OCI-LY1 (cell line): Measurements from ENCODE around the gene ASTL.

Source experiments
- EZH2 ChIP-seq: fragments of 200-600 bp; sonication (generic), shearing (Covaris generic); IDR thresholded peaks from 2 replicates; pipeline ENCODE4 v1.8.0; 2017; ENCODE audit warnings: borderline replicate concordance, mixed run types, mild to moderate bottlenecking, antibody characterized with exemption, low read length, moderate library complexity, mixed read lengths
- TF ChIP-seq, protein P1 (sequence below): fragments of 200-600 bp; sonication (generic), shearing (Covaris generic); IDR thresholded peaks from 2 replicates; pipeline ENCODE4 v1.5.1; 2017; ENCODE audit warnings: mild to moderate bottlenecking, antibody characterized with exemption, low read length, moderate library complexity, mixed read lengths

DNA sequence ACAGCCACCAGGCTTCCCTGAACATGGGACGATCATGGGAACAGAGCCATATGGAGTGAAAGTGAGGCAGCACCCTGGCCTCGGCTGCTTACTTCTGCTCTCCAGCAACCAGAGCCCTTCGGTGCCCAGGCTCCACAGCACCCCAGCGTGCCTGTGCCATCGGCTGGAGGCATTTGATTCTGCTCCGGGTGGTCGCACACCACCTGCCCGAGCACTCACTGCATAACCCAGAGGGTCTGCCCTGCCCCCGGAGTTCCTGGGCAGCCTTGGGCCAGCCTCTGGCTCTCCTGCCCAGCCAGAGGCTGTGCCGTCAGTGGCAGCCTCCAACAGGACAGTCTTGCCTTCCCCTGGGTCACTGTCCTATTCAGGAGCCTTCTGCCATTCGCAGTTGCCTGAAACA is 3.9 kb downstream of the ASTL start:
- TF ChIP-seq, protein P1, sequence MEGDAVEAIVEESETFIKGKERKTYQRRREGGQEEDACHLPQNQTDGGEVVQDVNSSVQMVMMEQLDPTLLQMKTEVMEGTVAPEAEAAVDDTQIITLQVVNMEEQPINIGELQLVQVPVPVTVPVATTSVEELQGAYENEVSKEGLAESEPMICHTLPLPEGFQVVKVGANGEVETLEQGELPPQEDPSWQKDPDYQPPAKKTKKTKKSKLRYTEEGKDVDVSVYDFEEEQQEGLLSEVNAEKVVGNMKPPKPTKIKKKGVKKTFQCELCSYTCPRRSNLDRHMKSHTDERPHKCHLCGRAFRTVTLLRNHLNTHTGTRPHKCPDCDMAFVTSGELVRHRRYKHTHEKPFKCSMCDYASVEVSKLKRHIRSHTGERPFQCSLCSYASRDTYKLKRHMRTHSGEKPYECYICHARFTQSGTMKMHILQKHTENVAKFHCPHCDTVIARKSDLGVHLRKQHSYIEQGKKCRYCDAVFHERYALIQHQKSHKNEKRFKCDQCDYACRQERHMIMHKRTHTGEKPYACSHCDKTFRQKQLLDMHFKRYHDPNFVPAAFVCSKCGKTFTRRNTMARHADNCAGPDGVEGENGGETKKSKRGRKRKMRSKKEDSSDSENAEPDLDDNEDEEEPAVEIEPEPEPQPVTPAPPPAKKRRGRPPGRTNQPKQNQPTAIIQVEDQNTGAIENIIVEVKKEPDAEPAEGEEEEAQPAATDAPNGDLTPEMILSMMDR = no peak
- TF ChIP-seq EZH2 = no peak
